NT2/D1 (cell line): ENCODE measurements around the gene HBQ1.
"Not testable (repeated sequence)": the region's sequence is repeated elsewhere in the genome, so short reads cannot be mapped to it uniquely, and the experiment has no call there.

Experiments used
- DNase-seq: peaks from one replicate; pipeline ENCODE4 v3.0.0-alpha.2; 2011; ENCODE audit warnings: low read depth, low spot score
- H3K27me3 ChIP-seq: 2 replicates; pipeline ENCODE4 v1.6.0; 2011; ENCODE audit warnings: mild to moderate bottlenecking; ENCODE audit not compliant: insufficient read length, insufficient read depth
- H3K36me3 ChIP-seq: 2 replicates; pipeline ENCODE4 v1.6.1; 2011; ENCODE audit warnings: mild to moderate bottlenecking, low read length, mixed read lengths; ENCODE audit not compliant: insufficient read depth, insufficient read length
- H3K4me1 ChIP-seq: 2 replicates; pipeline ENCODE4 v1.5.1; 2011; ENCODE audit not compliant: insufficient read depth, insufficient read length
- H3K4me3 ChIP-seq: 2 replicates; pipeline ENCODE4 v1.5.1; 2011; ENCODE audit warnings: low read depth; ENCODE audit not compliant: insufficient read length
- H3K9ac ChIP-seq: 2 replicates; pipeline ENCODE4 v1.6.0; 2011; ENCODE audit warnings: low read depth; ENCODE audit not compliant: insufficient read length
- H3K9me3 ChIP-seq: 2 replicates; pipeline ENCODE4 v1.5.1; 2011; ENCODE audit warnings: mild to moderate bottlenecking, low read length; ENCODE audit not compliant: insufficient read depth
- SUZ12 ChIP-seq: IDR thresholded peaks from 2 replicates; pipeline ENCODE4 v1.6.1; 2011; ENCODE audit not compliant: insufficient read length, insufficient read depth; ENCODE audit errors: extremely low read depth
- YY1 ChIP-seq: IDR thresholded peaks from 2 replicates; pipeline ENCODE4 v1.6.1; 2011; ENCODE audit not compliant: insufficient read length, insufficient read depth
- ZNF274 ChIP-seq: IDR thresholded peaks from 2 replicates; pipeline ENCODE4 v1.6.1; 2011; ENCODE audit warnings: mild to moderate bottlenecking, low read depth, low read length

HBQ1 gene

DNA sequence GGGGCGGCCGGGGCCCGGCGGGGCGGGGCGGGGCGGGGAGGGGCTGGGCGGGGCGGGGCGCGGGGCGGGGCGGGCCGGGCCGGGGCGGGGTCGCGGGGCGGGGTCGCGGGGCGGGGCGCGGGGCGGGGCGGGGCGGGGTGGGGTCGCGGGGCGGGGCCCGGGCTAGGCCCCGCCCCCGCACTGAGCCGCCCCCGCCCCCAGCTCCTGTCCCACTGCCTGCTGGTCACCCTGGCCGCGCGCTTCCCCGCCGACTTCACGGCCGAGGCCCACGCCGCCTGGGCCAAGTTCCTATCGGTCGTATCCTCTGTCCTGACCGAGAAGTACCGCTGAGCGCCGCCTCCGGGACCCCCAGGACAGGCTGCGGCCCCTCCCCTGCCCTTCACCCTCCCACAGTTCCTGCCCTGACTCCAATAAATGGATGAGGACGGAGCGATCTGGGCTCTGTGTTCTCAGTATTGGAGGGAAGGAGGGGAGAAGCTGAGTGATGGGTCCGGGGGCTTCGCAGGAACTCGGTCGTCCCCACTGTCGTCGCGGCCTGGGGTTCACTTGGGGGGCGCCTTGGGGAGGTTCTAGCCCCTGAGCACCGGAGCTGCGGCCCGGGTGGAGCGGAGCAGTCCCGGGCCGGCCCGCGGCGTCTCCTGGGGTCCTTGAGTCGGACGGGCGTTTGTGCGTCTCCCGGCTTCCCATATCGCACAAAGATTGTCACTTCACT lies 15.3 kb upstream of the HBQ1 start:
- peaks cover 17% of the 10 kb centered on the region for H3K4me1 ChIP-seq
- TF ChIP-seq SUZ12 (no peak), ZNF274 (no peak), YY1 (no peak)
- no peaks in the 10 kb centered on the region for H3K36me3 ChIP-seq
- peak overlapping the region; percentile 72 for H3K9ac ChIP-seq
- peak overlapping the region; percentile 24 for H3K4me3 ChIP-seq
- no peaks in the 10 kb centered on the region for H3K9me3 ChIP-seq
- peaks cover 59% of the 10 kb centered on the region for H3K27me3 ChIP-seq
- DNase-seq, result no peak

DNA sequence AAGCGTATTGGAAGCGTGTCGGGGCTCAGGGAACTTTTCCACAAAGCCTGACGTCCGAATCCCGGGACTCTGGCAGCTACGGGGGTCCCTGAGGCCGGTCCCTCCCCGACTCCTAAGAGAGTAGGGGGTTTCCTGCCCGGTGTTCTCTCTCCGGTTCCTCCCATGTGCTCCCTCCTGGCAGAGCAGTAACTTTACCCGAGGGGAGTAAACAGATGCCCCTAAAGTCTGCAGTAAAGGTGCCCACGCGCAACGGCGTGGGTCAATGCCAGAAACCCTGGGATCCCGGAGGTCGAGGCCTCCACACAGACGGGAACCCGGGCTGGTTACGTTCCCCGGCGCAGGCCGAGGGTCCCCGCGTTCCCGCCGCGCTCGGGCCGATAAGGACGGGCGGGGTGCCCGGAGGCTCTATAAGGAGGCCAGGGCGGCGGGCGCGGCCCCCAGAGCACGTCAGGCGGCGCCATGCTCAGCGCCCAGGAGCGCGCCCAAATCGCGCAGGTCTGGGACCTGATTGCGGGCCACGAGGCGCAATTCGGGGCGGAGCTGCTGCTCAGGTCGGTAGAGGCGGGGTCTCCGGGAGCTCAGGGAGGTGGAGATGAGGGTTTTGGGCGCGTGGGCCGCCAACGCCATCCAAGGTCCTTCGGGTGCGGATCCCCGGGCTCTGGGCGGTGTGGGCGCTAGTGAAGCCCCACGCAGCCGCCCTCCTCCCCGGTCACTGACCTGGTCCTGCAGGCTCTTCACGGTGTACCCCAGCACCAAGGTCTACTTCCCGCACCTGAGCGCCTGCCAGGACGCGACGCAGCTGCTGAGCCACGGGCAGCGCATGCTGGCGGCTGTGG lies 14.5 kb upstream of the HBQ1 start, which contains the start of gene HBM:
TSS of gene HBM (plus strand) at position 440 of the 836 bp plus-strand sequence. CDS start at position 460, 20 bp downstream.
- H3K4me1 ChIP-seq, result peaks cover 17% of the 10 kb centered on the region
- no peak for DNase-seq
- peak within 1 kb of the TSS; percentile 24 for H3K4me3 ChIP-seq
- peaks cover 66% of the 10 kb centered on the region for H3K27me3 ChIP-seq
- H3K9ac ChIP-seq, result peak within 1 kb of the TSS; percentile 72
- H3K9me3 ChIP-seq, result no peaks in the 10 kb centered on the region
- TF ChIP-seq ZNF274 (no peak), SUZ12 (peak; percentile 75)
- no peaks in the 10 kb centered on the region for H3K36me3 ChIP-seq

DNA sequence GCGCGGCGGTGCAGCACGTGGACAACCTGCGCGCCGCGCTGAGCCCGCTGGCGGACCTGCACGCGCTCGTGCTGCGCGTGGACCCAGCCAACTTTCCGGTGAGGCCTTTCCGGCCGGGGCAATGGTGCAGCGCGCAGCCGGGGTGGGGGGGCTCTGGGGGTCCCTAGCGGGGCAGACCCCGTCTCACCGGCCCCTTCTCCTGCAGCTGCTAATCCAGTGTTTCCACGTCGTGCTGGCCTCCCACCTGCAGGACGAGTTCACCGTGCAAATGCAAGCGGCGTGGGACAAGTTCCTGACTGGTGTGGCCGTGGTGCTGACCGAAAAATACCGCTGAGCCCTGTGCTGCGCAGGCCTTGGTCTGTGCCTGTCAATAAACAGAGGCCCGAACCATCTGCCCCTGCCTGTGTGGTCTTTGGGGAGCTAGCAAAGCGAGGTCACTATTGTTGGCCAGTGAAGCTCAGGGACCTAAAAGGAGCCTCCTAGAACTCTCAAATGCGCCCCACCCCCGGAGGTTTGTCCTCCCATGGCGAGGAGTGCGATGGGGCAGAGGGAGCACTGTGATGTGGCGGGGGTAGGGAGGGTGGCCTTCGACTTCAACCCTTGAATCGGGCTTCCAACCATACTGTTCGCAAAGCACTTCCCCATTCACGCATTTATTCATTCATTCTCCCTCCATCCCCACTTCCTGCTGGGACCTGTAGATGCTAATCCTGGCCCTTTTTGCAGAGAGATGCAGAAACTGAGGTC lies 13.7 kb upstream of the HBQ1 start:
- Histone ChIP-seq H3K27me3 (peaks cover 74% of the 10 kb centered on the region), H3K9me3 (no peaks in the 10 kb centered on the region), H3K4me3 (peak overlapping the region; percentile 24), H3K9ac (peak overlapping the region; percentile 72), H3K36me3 (no peaks in the 10 kb centered on the region), H3K4me1 (peaks cover 17% of the 10 kb centered on the region)
- DNase-seq, result no peak
- TF ChIP-seq ZNF274, result no peak
- no peak for TF ChIP-seq YY1
- no peak for TF ChIP-seq SUZ12

DNA sequence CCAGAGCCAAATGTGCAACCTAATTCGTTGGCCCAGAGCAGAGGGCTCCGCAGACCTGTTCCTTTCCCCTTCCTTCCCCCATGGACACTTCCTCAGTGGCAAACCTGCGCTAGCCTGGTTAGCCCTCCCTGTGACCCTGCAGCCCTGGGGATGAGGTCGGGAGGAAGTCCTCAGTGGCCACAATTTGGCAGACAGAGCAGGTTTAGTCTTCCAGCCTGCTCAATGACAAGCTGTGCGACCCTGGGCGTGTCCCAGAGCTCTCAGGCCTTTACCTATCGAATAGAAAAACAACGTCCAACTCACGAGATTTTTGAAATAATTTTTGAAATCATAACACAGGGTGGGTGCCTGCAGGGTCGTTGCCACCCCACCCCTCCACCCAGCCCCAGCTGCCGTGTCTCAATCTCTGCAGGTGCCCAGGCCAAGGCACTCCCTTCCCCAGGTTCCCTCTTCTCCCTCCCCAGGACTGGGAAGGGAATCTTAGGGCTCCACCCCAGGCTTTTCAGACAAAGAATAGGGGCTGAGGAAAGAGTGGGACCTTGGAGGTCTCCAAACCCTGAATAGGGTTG lies 13.1 kb upstream of the HBQ1 start:
- peaks cover 17% of the 10 kb centered on the region for H3K4me1 ChIP-seq

DNA sequence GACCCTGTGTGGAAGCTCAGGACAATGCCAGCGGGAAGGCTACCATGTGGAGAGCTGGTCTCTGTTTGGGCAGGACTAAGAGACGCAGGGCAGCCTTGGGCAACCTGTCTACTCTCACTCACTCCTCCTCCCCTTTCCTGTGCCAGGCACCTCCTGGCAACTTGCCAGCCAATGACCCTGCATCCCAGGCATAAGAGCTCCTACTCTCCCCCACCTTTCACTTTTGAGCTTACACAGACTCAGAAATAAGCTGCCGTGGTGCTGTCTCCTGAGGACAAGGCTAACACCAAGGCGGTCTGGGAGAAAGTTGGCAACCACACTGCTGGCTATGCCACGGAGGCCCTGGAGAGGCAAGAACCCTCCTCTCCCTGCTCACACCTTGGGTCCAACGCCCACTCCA lies 11.8 kb upstream of the HBQ1 start:
- Histone ChIP-seq H3K9ac (no peak overlapping the region), H3K36me3 (no peaks in the 10 kb centered on the region), H3K4me3 (no peak overlapping the region), H3K27me3 (peaks cover 72% of the 10 kb centered on the region), H3K9me3 (no peaks in the 10 kb centered on the region), H3K4me1 (peaks cover 17% of the 10 kb centered on the region)
- TF ChIP-seq ZNF274, result no peak
- no peak for TF ChIP-seq SUZ12
- no peak for TF ChIP-seq YY1
- no peak for DNase-seq

More for the DNA sequence above, 13.1 kb upstream of the HBQ1 start:
- H3K9me3 ChIP-seq, result no peaks in the 10 kb centered on the region
- TF ChIP-seq YY1 (no peak), SUZ12 (no peak), ZNF274 (no peak)
- H3K27me3 ChIP-seq, result peaks cover 78% of the 10 kb centered on the region
- no peak overlapping the region for H3K4me3 ChIP-seq
- no peaks in the 10 kb centered on the region for H3K36me3 ChIP-seq
- DNase-seq, result no peak
- peak overlapping the region; percentile 1 for H3K9ac ChIP-seq

DNA sequence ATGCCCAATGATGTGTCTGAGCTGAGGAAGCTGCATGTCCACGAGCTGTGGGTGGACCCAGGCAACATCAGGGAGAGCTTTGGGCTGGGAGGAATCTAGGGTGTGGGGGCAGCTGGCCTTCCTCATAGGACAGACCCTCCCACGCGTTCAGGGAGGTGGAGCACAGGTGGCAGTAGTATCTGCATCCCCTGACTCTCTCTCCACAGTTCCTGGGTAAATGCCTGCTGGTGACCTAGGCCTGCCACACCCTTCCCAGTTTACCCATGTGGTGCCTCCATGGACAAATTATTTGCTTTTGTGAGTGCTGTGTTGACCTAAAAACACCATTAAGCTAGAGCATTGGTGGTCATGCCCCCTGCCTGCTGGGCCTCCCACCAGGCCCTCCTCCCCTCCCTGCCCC lies 11.2 kb upstream of the HBQ1 start:
- DNase-seq, result no peak
- Histone ChIP-seq H3K4me1 (peaks cover 15% of the 10 kb centered on the region), H3K9ac (no peak overlapping the region), H3K4me3 (no peak overlapping the region), H3K27me3 (peaks cover 74% of the 10 kb centered on the region), H3K9me3 (no peaks in the 10 kb centered on the region), H3K36me3 (no peaks in the 10 kb centered on the region)
- TF ChIP-seq YY1, result no peak
- TF ChIP-seq ZNF274, result no peak
- TF ChIP-seq SUZ12, result no peak

DNA sequence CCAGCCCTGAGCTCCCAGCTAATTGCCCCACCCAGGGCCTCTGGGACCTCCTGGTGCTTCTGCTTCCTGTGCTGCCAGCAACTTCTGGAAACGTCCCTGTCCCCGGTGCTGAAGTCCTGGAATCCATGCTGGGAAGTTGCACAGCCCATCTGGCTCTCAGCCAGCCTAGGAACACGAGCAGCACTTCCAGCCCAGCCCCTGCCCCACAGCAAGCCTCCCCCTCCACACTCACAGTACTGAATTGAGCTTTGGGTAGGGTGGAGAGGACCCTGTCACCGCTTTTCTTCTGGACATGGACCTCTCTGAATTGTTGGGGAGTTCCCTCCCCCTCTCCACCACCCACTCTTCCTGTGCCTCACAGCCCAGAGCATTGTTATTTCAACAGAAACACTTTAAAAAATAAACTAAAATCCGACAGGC lies 10.2 kb upstream of the HBQ1 start:
- not testable (repeated sequence) for H3K36me3 ChIP-seq, H3K9me3 ChIP-seq, H3K4me3 ChIP-seq, DNase-seq, H3K9ac ChIP-seq
- Histone ChIP-seq H3K4me1 (peaks cover 17% of the 10 kb centered on the region), H3K27me3 (peaks cover 81% of the 10 kb centered on the region)
